ENCODE measurements around the gene SLC30A7. TPM values are rescaled to one million over a fixed set of nuclear protein-coding genes. Genes with fewer than 3 reads are reported as not detected.

The SLC30A7 gene
- total and polyA plus RNA-seq, 2 of the 13 experiments (the other 11 are each of a cell fraction or from before 2014, with no cell fraction given), result 8.3 to 40.8 TPM

DNA sequence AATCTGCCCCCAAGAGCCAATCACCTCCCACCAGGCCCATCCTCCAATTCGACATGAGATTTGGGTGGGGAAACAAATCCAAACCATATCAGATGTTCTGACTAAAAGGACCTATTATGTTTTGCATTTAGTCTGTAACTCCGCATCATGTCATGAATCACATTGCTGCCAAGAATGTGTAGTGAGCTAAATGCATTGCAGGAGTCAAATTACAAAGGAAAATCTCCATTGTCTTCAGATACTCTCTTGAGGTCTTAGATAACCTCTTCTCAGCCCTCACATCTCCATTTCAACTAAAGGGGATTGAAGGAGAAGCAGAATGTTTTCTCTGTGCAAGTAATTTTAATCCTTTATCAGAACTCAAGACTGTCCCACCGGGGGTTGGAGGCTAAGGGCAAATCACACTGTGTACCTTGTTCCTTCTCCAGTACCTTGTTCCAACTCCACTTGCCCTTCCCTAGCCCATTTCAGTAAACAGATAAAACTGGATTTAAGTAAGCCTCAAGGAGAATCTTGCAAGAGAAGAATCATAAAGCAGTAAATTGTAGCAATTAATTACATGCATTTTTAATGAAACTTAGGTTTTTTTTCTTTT lies 35.4 kb upstream of the SLC30A7 start:
- Histone ChIP-seq H3K9ac (ENCODE audit: insufficient read depth, low read depth, low read length) (no peak overlapping the region), H3K4me2 (ENCODE audit: low read depth, low read length) (no peak overlapping the region), H3K9me3 (ENCODE audit: low read length) (no peaks in the 10 kb centered on the region), H4K20me1 (ENCODE audit: insufficient read depth, low read length) (no peaks in the 10 kb centered on the region), H2AFZ (ENCODE audit: low read length) (no peak overlapping the region), H3K4me1 (ENCODE audit: insufficient read depth, low read length) (no peaks in the 10 kb centered on the region), H3K79me2 (ENCODE audit: insufficient read depth, low read length) (no peaks in the 10 kb centered on the region), H3K27ac (ENCODE audit: extremely low read length, insufficient read depth, low read length) (no peak overlapping the region), H3K4me3 (replicated peaks in 1 of 3; ENCODE audit: insufficient read depth in 1 of 3, low read depth in 2 of 3, low read length in 3 of 3) (no peak overlapping the region), H3K27me3 (ENCODE audit: control insufficient read depth in 1 of 2, insufficient read depth in 2 of 2, low read length in 2 of 2) (no peaks in the 10 kb centered on the region), H3K36me3 (replicated peaks in 1 of 2; ENCODE audit: control insufficient read depth in 1 of 2, insufficient read depth in 2 of 2, low read length in 2 of 2) (no peaks in the 10 kb centered on the region)
- intact Hi-C loops (cut with micrococcal nuclease; ENCODE audit: unreplicated experiment), result no loop called here
- ATAC-seq (no peak), DNase-seq (ENCODE audit: low spot score) (no peak), FAIRE-seq (no peak)
- no TSS peak for BruUV-seq (replicated peaks)
- WGBS (ENCODE audit: low lambda C conversion rate), result 17% methylated on average over 3 of the region's 3 CpGs
- POLR2A ChIA-PET, result no interaction called here
- in situ Hi-C loops (cut with HindIII; ENCODE audit: extremely low pct_ligation_motif_present, low pct_unique_long_range_greater_than_20kb), result loop anchor here (10.0 to 25.0 kb wide), 2 partner anchors 256 to 1048 kb away; no protein-coding TSS in a partner anchor
- TF ChIP-seq, protein P1, sequence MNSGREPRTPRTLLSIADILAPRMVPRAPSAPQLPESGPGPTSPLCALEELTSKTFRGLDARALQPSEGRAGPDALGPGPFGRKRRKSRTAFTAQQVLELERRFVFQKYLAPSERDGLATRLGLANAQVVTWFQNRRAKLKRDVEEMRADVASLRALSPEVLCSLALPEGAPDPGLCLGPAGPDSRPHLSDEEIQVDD (CRISPR knock-in tag; IDR thresholded peaks at IDR 0.05; ENCODE audit: borderline replicate concordance), result no peak
- no peak for TF ChIP-seq ZBTB8A (CRISPR knock-in tag; IDR thresholded peaks at IDR 0.05; ENCODE audit: borderline replicate concordance, low read depth)
- TF ChIP-seq KLF11 (CRISPR knock-in tag; IDR thresholded peaks at IDR 0.05), result no peak
- TF ChIP-seq ZFP36 (IDR thresholded peaks at IDR 0.05; ENCODE audit: borderline replicate concordance, low read depth, low read length, partially characterized antibody), result no peak
- no peak for TF ChIP-seq RFXAP (CRISPR knock-in tag; IDR thresholded peaks at IDR 0.05; ENCODE audit: borderline replicate concordance)
- TF ChIP-seq, protein P2, sequence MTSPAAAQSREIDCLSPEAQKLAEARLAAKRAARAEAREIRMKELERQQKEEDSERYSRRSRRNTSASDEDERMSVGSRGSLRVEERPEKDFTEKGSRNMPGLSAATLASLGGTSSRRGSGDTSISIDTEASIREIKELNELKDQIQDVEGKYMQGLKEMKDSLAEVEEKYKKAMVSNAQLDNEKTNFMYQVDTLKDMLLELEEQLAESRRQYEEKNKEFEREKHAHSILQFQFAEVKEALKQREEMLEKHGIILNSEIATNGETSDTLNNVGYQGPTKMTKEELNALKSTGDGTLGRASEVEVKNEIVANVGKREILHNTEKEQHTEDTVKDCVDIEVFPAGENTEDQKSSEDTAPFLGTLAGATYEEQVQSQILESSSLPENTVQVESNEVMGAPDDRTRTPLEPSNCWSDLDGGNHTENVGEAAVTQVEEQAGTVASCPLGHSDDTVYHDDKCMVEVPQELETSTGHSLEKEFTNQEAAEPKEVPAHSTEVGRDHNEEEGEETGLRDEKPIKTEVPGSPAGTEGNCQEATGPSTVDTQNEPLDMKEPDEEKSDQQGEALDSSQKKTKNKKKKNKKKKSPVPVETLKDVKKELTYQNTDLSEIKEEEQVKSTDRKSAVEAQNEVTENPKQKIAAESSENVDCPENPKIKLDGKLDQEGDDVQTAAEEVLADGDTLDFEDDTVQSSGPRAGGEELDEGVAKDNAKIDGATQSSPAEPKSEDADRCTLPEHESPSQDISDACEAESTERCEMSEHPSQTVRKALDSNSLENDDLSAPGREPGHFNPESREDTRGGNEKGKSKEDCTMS (CRISPR knock-in tag; conservative IDR thresholded peaks at IDR 0.05), result no peak
- no peak for TF ChIP-seq CREM (IDR thresholded peaks at IDR 0.05)
- no peak for TF ChIP-seq CREM (CRISPR knock-in tag; IDR thresholded peaks at IDR 0.05)
- no peak for TF ChIP-seq ZNF615 (CRISPR knock-in tag; IDR thresholded peaks at IDR 0.05; ENCODE audit: borderline replicate concordance)
- no peak for TF ChIP-seq ZNF501 (CRISPR knock-in tag; IDR thresholded peaks at IDR 0.05)
- TF ChIP-seq ZNF124 (CRISPR knock-in tag; IDR thresholded peaks at IDR 0.05), result no peak
- TF ChIP-seq, protein P3, sequence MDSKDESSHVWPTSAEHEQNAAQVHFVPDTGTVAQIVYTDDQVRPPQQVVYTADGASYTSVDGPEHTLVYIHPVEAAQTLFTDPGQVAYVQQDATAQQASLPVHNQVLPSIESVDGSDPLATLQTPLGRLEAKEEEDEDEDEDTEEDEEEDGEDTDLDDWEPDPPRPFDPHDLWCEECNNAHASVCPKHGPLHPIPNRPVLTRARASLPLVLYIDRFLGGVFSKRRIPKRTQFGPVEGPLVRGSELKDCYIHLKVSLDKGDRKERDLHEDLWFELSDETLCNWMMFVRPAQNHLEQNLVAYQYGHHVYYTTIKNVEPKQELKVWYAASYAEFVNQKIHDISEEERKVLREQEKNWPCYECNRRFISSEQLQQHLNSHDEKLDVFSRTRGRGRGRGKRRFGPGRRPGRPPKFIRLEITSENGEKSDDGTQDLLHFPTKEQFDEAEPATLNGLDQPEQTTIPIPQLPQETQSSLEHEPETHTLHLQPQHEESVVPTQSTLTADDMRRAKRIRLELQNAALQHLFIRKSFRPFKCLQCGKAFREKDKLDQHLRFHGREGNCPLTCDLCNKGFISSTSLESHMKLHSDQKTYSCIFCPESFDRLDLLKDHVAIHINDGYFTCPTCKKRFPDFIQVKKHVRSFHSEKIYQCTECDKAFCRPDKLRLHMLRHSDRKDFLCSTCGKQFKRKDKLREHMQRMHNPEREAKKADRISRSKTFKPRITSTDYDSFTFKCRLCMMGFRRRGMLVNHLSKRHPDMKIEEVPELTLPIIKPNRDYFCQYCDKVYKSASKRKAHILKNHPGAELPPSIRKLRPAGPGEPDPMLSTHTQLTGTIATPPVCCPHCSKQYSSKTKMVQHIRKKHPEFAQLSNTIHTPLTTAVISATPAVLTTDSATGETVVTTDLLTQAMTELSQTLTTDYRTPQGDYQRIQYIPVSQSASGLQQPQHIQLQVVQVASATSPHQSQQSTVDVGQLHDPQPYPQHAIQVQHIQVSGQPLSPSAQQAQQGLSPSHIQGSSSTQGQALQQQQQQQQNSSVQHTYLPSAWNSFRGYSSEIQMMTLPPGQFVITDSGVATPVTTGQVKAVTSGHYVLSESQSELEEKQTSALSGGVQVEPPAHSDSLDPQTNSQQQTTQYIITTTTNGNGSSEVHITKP (CRISPR knock-in tag; IDR thresholded peaks at IDR 0.05; ENCODE audit: low read depth), result no peak
- no peak for TF ChIP-seq YEATS4 (CRISPR knock-in tag; IDR thresholded peaks at IDR 0.05; ENCODE audit: borderline replicate concordance)
- TF ChIP-seq ZNF616 (CRISPR knock-in tag; IDR thresholded peaks at IDR 0.05; ENCODE audit: low read depth), result no peak
- TF ChIP-seq SSRP1 (CRISPR knock-in tag; IDR thresholded peaks at IDR 0.05), result no peak
- no peak for TF ChIP-seq MTF2 (CRISPR knock-in tag; IDR thresholded peaks at IDR 0.05; ENCODE audit: borderline replicate concordance)
- TF ChIP-seq ZNF557 (CRISPR knock-in tag; IDR thresholded peaks at IDR 0.05), result no peak
- TF ChIP-seq ZNF446 (CRISPR knock-in tag; IDR thresholded peaks at IDR 0.05), result no peak
- CTCF ChIA-PET (ENCODE audit: low intra/inter-chr PET ratio, low total read pairs), result no interaction called here
